ENCODE measurements around the gene GPSM1.

GRCh38 chr9:136312009-136312375 lies 15.3 kb upstream of the GPSM1 start:
- no peak for TF ChIP-seq CEBPB (IDR thresholded peaks at IDR 0.05)
- TF ChIP-seq MAX (IDR thresholded peaks at IDR 0.05), result no peak
- no peak for TF ChIP-seq EP300 (IDR thresholded peaks at IDR 0.05; ENCODE audit: borderline replicate concordance)
- TF ChIP-seq CREB1 (IDR thresholded peaks at IDR 0.05; ENCODE audit: low read depth), result no peak
- no peak for TF ChIP-seq RAD21 (IDR thresholded peaks at IDR 0.05; ENCODE audit: low read depth)
- TF ChIP-seq EGR1 (IDR thresholded peaks at IDR 0.05), result no peak
